Calu3 (cell line): ENCODE data around the gene NCL. TPM values are rescaled to one million over a fixed set of nuclear protein-coding genes. Genes with fewer than 3 reads are reported as not detected.

Source experiments
- BruUV-seq: library from RNA; stranded (reverse); fragments of 400-500 nt; replicated peaks from 2 replicates; lab custom pipeline; 2021; lab: Mats Ljungman, UMichigan
- CTCF ChIA-PET: fragments of 300-600 bp; sonication (Branson Sonifier 250); formaldehyde crosslinking; loops from one replicate; lab custom pipeline; 2022; ENCODE audit warnings: antibody characterized with exemption; lab: Charles Lee
- DNase-seq: peaks from one replicate; pipeline ENCODE4 v3.0.0; 2022
- H3K27ac Mint-ChIP-seq: one replicate; pipeline ENCODE4 v1.8.0; 2022; ENCODE audit warnings: mixed read lengths; ENCODE audit not compliant: unreplicated experiment
- H3K27me3 Mint-ChIP-seq: one replicate; pipeline ENCODE4 v1.8.0; 2022; ENCODE audit warnings: mixed read lengths; ENCODE audit not compliant: unreplicated experiment
- H3K36me3 Mint-ChIP-seq: one replicate; pipeline ENCODE4 v1.8.0; 2022; ENCODE audit warnings: mild to moderate bottlenecking, moderate library complexity, mixed read lengths; ENCODE audit not compliant: insufficient read depth, unreplicated experiment
- H3K4me1 Mint-ChIP-seq: one replicate; pipeline ENCODE4 v1.8.0; 2022; ENCODE audit warnings: mild to moderate bottlenecking, low read depth, mixed read lengths; ENCODE audit not compliant: unreplicated experiment
- H3K4me3 Mint-ChIP-seq: one replicate; pipeline ENCODE4 v1.8.0; 2022; ENCODE audit warnings: mild to moderate bottlenecking, low read depth, moderate library complexity, mixed read lengths; ENCODE audit not compliant: unreplicated experiment
- H3K9me3 Mint-ChIP-seq: one replicate; pipeline ENCODE4 v1.8.0; 2022; ENCODE audit warnings: low read depth, mixed read lengths; ENCODE audit not compliant: unreplicated experiment
- CTCF ChIP-seq: fragments of 200-600 bp; IDR thresholded peaks from one replicate; pipeline ENCODE4 v1.8.0; 2022; ENCODE audit warnings: antibody characterized with exemption; ENCODE audit not compliant: unreplicated experiment
- intact Hi-C: fragments of 100-400 bp; cut with micrococcal nuclease; formaldehyde crosslinking; loops from one replicate; pipeline ENCODE4 v1.10.0; 2022; ENCODE audit not compliant: unreplicated experiment
- total RNA-seq: library from RNA; stranded (reverse); gene quantifications from 2 replicates; pipeline ENCODE4 v1.2.3, GENCODE V29; 2022

NCL gene
- total RNA-seq, 1 experiment from 2014 or later = 719 TPM

GRCh38 chr2:231475965-231476364 lies 11.7 kb upstream of the NCL start:
- TF ChIP-seq CTCF = no peak
- Mint-ChIP-seq H3K36me3 (no peaks in the 10 kb centered on the region), H3K9me3 (no peaks in the 10 kb centered on the region), H3K4me1 (no peaks in the 10 kb centered on the region), H3K27me3 (peaks cover 14% of the 10 kb centered on the region), H3K27ac (no peak overlapping the region), H3K4me3 (no peak overlapping the region)
- CTCF ChIA-PET = no interaction called here
- intact Hi-C loops = no loop called here
- no TSS peak for BruUV-seq
- no peak for DNase-seq

GRCh38 chr2:231472816-231473215 lies 8.5 kb upstream of the NCL start:
- Mint-ChIP-seq H3K4me3 (no peak overlapping the region), H3K9me3 (no peaks in the 10 kb centered on the region), H3K27me3 (peaks cover 31% of the 10 kb centered on the region), H3K27ac (no peak overlapping the region), H3K4me1 (no peaks in the 10 kb centered on the region), H3K36me3 (no peaks in the 10 kb centered on the region)
- CTCF ChIA-PET = interaction anchor here (0.6 kb wide), 1 partner anchor 72 kb away, joined by 3 read pairs; no protein-coding TSS in a partner anchor
- BruUV-seq = no TSS peak
- DNase-seq = no peak
- intact Hi-C loops = no loop called here
- TF ChIP-seq CTCF = no peak

GRCh38 chr2:231470246-231470900 lies 6.1 kb upstream of the NCL start:
- Mint-ChIP-seq H3K27me3 (peaks cover 31% of the 10 kb centered on the region), H3K36me3 (no peaks in the 10 kb centered on the region), H3K9me3 (no peaks in the 10 kb centered on the region), H3K4me3 (no peak overlapping the region), H3K27ac (no peak overlapping the region), H3K4me1 (no peaks in the 10 kb centered on the region)
- no TSS peak for BruUV-seq
- TF ChIP-seq CTCF = no peak
- DNase-seq = no peak
- intact Hi-C loops = no loop called here
- CTCF ChIA-PET = no interaction called here

- intact Hi-C loops = no loop called here
- peaks cover 31% of the 10 kb centered on the region for H3K27me3 Mint-ChIP-seq
- CTCF ChIA-PET = interaction anchor here (0.6 kb wide), 2 partner anchors 19 to 94 kb away, joined by 3 read pairs; no protein-coding TSS in a partner anchor
- peaks cover 7% of the 10 kb centered on the region for H3K36me3 Mint-ChIP-seq
- no peaks in the 10 kb centered on the region for H3K9me3 Mint-ChIP-seq
- TF ChIP-seq CTCF = no peak
- no peak for DNase-seq
- BruUV-seq = no TSS peak
- H3K27ac Mint-ChIP-seq = no peak overlapping the region
- H3K4me3 Mint-ChIP-seq = no peak overlapping the region
- H3K4me1 Mint-ChIP-seq = no peaks in the 10 kb centered on the region
These were observed 5.3 kb upstream of the NCL start for GRCh38 chr2:231469583-231469950.
